Endothelial cell of umbilical vein (primary cell): ENCODE data around the gene LIME1. TPM values are rescaled to one million over a fixed set of nuclear protein-coding genes. Genes with fewer than 3 reads are reported as not detected.

Source experiments
- BruUV-seq: library from RNA; stranded (reverse); fragments of 400-500 nt; replicated peaks from 2 replicates; lab custom pipeline; 2021; lab: Mats Ljungman, UMichigan
- CTCF ChIA-PET: fragments of 300-600, 350-600 bp; sonication (Branson Sonifier 250); formaldehyde crosslinking; loops from one replicate; lab custom pipeline; 2021; ENCODE audit warnings: antibody characterized with exemption, inconsistent platforms; lab: Charles Lee
- POLR2A ChIA-PET: fragments of 300-600, 350-600 bp; sonication (Branson Sonifier 250); formaldehyde crosslinking; loops from one replicate; lab custom pipeline; 2021; ENCODE audit warnings: antibody characterized with exemption, inconsistent platforms; lab: Charles Lee
- DNase-seq: peaks from one replicate; pipeline ENCODE4 v3.0.0-alpha.2; 2011; ENCODE audit warnings: low read depth, low spot score
- FAIRE-seq: peaks from 2 replicates; lab custom pipeline; 2011; peaks lifted over from hg19 to GRCh38; lab: Jason Lieb, UNC
- H2AFZ ChIP-seq: 2 replicates; pipeline ENCODE4 v1.6.0; 2012; ENCODE audit warnings: low read depth, low read length, control low read depth, inconsistent platforms
- H3K27ac ChIP-seq: 2 replicates; pipeline ENCODE4 v1.5.1; 2011; ENCODE audit warnings: low read depth, mild to moderate bottlenecking, control low read depth, low read length, moderate library complexity; ENCODE audit not compliant: insufficient read depth
- H3K27me3 ChIP-seq, 2 experiments: 2 replicates each; pipeline versions ENCODE4 v1.6.0 to v1.6.1; 2011; ENCODE audit warnings: low read length in 2 of 2, mixed read lengths in 1 of 2; ENCODE audit not compliant: control insufficient read depth in 2 of 2, insufficient read depth in 2 of 2
- H3K36me3 ChIP-seq, 2 experiments: 2 replicates in 1 of 2; 3 replicates in 1 of 2; pipeline ENCODE4 v1.5.1; 2011; ENCODE audit warnings: low read length in 2 of 2, mild to moderate bottlenecking in 1 of 2, moderate library complexity in 1 of 2; ENCODE audit not compliant: control insufficient read depth in 2 of 2, insufficient read depth in 2 of 2; ENCODE audit errors: extremely low read depth in 1 of 2
- H3K4me1 ChIP-seq: 3 replicates; pipeline ENCODE4 v1.5.1; 2011; ENCODE audit warnings: mild to moderate bottlenecking, low read length; ENCODE audit not compliant: control insufficient read depth, insufficient read depth; ENCODE audit errors: extremely low read depth
- H3K4me2 ChIP-seq: 2 replicates; pipeline ENCODE4 v1.6.1; 2011; ENCODE audit warnings: low read length, control low read depth, mixed read lengths; ENCODE audit not compliant: insufficient read depth
- H3K4me3 ChIP-seq, 3 experiments: fragments of 200-600 bp in 1 of 3; sonication (generic), shearing (Covaris generic) in 1 of 3; replicated peaks in 1 of 3; 2 replicates each; pipeline ENCODE4 v1.5.1; 2011 to 2016; ENCODE audit warnings: control low read depth in 3 of 3, low read length in 3 of 3, mild to moderate bottlenecking in 2 of 3, inconsistent platforms in 1 of 3, low read depth in 1 of 3, moderate library complexity in 1 of 3; ENCODE audit not compliant: insufficient read depth in 1 of 3
- H3K79me2 ChIP-seq: 2 replicates; pipeline ENCODE4 v1.6.0; 2012; ENCODE audit warnings: low read length, inconsistent platforms; ENCODE audit not compliant: control insufficient read depth, insufficient read depth
- H3K9ac ChIP-seq: replicated peaks from 2 replicates; pipeline ENCODE3; 2011; ENCODE audit warnings: low read length, control low read depth; ENCODE audit not compliant: insufficient read depth; ENCODE audit errors: extremely low read depth
- H3K9me1 ChIP-seq: replicated peaks from 3 replicates; pipeline ENCODE4 v1.6.0; 2011; ENCODE audit warnings: mild to moderate bottlenecking, low read length; ENCODE audit not compliant: control insufficient read depth, insufficient read depth; ENCODE audit errors: extremely low read depth
- H3K9me3 ChIP-seq: replicated peaks from 2 replicates; pipeline ENCODE4 v1.5.1; 2012; ENCODE audit warnings: low read length, inconsistent platforms; ENCODE audit not compliant: control insufficient read depth, insufficient read depth
- H4K20me1 ChIP-seq: replicated peaks from 2 replicates; pipeline ENCODE3; 2011; ENCODE audit warnings: mild to moderate bottlenecking, low read length; ENCODE audit not compliant: control insufficient read depth, insufficient read depth; ENCODE audit errors: extremely low read depth
- EZH2 ChIP-seq: IDR thresholded peaks from 2 replicates; pipeline ENCODE4 v1.6.1; 2012; ENCODE audit warnings: borderline replicate concordance, low read depth, mild to moderate bottlenecking, moderate library complexity, low read length, inconsistent platforms; ENCODE audit not compliant: severe bottlenecking
- FOS ChIP-seq: IDR thresholded peaks from 2 replicates; pipeline ENCODE4 v1.6.1; 2011; ENCODE audit warnings: mild to moderate bottlenecking, low read length, moderate library complexity, borderline replicate concordance; ENCODE audit not compliant: insufficient read depth
- GATA2 ChIP-seq: IDR thresholded peaks from 2 replicates; pipeline ENCODE4 v1.7.0; 2011; ENCODE audit warnings: low read depth, mild to moderate bottlenecking, moderate library complexity, mixed read lengths, low read length; ENCODE audit not compliant: insufficient read length, insufficient read depth
- JUN ChIP-seq: IDR thresholded peaks from 2 replicates; pipeline ENCODE4 v1.6.1; 2011; ENCODE audit warnings: borderline replicate concordance, low read depth; ENCODE audit not compliant: insufficient read length, insufficient read depth
- MYC ChIP-seq: IDR thresholded peaks from one replicate; pipeline ENCODE4 v1.6.1; 2011; ENCODE audit warnings: mild to moderate bottlenecking, low read depth, low read length
- POLR2A ChIP-seq: IDR thresholded peaks from 2 replicates; pipeline ENCODE4 v1.6.1; 2012; ENCODE audit warnings: low read depth, mild to moderate bottlenecking, control low read depth, low read length
- POLR2AphosphoS5 ChIP-seq: IDR thresholded peaks from 2 replicates; pipeline ENCODE4 v1.6.1; 2012; ENCODE audit warnings: low read depth, mild to moderate bottlenecking, control low read depth, low read length, moderate library complexity; ENCODE audit not compliant: insufficient read depth
- dilution Hi-C: fragments of 300-500 bp; cut with MboI; formaldehyde crosslinking; loops from one replicate; pipeline ENCODE4 v1.15.0; 2019; ENCODE audit warnings: low sequenced_read_pairs; ENCODE audit not compliant: extremely low pct_ligation_motif_present
- intact Hi-C: fragments of 100-400 bp; cut with micrococcal nuclease; formaldehyde crosslinking; loops from one replicate; pipeline ENCODE4 v1.10.0; 2022
- polyA plus RNA-seq, 4 experiments: library from polyadenylated mRNA; depleted of rRNA in 3 of 4; stranded (reverse) in 3 of 4; unstranded in 1 of 4; fragments of >200 nt; gene quantifications; 2 replicates each; pipeline versions ENCODE4 v1.2.1 to v1.2.3, GENCODE V29; 2011 to 2012; ENCODE audit warnings: missing spikeins in 1 of 4
- total RNA-seq: library from RNA; stranded (reverse); gene quantifications from 2 replicates; pipeline ENCODE4 v1.2.3, GENCODE V29; 2021
- TF ChIP-seq, protein P1 (sequence below): IDR thresholded peaks from 2 replicates; pipeline ENCODE4 v1.6.1; 2011; ENCODE audit not compliant: insufficient read depth, insufficient read length
- TF ChIP-seq, protein P2 (sequence below), 2 donors: IDR thresholded peaks; 1 replicate in 1 of 2; 2 replicates in 1 of 2; pipeline ENCODE4 v1.5.1; 2011; ENCODE audit warnings: low read length in 2 of 2, mild to moderate bottlenecking in 2 of 2, moderate library complexity in 2 of 2, control low read depth in 1 of 2, inconsistent platforms in 1 of 2, low read depth in 1 of 2; ENCODE audit not compliant: insufficient read depth in 1 of 2; ENCODE audit errors: extremely low read depth in 1 of 2

LIME1 gene
- total and polyA plus RNA-seq, 2 donors (not counting 3 experiments of a cell fraction or from before 2014, with no cell fraction given) = 10.7 to 12.2 TPM

DNA sequence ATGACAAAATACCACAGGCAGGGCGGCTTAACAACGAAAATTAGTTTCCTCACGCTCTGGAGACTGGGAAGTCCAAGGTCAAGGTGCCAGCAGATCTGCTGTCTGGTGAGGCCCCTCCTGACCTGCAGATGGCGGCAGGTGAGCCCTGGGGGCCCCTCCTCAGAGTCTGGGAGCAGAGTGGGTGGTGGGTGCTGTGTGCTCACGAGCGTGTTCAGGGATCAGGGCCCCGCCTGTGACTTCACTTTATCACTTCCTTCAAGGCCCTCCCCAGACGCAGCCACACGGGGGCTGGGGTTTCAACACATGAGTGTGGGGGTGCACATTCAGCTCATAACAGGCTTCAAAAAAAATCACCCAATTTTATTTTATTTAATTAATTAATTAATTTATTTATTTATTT is 42.4 kb downstream of the LIME1 start:
- no peaks in the 10 kb centered on the region for H3K9me3 ChIP-seq
- H3K4me2 ChIP-seq = no peak overlapping the region
- DNase-seq (no peak), FAIRE-seq (no peak)
- dilution Hi-C loops (no loop called here), intact Hi-C loops (no loop called here)
- ChIA-PET POLR2A (no interaction called here), CTCF (interaction anchor here (1.2 to 1.8 kb wide), 4 partner anchors 84 to 202 kb away, joined by 3 to 5 read pairs (median 4); partner anchors contain the start of gene PRPF6)
- no peak overlapping the region for H3K9ac ChIP-seq
- no peak overlapping the region for H3K27ac ChIP-seq
- no peaks in the 10 kb centered on the region for H3K36me3 ChIP-seq
- no peaks in the 10 kb centered on the region for H3K9me1 ChIP-seq
- peaks cover 6% of the 10 kb centered on the region for H3K4me1 ChIP-seq
- no peaks in the 10 kb centered on the region for H4K20me1 ChIP-seq
- no peak overlapping the region for H2AFZ ChIP-seq
- TF ChIP-seq POLR2AphosphoS5 (no peak), POLR2A (no peak), MYC (no peak), FOS (no peak), GATA2 (no peak), JUN (no peak), EZH2 (no peak)
- TF ChIP-seq, protein P1, sequence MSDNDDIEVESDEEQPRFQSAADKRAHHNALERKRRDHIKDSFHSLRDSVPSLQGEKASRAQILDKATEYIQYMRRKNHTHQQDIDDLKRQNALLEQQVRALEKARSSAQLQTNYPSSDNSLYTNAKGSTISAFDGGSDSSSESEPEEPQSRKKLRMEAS = no peak
- TF ChIP-seq, protein P2, sequence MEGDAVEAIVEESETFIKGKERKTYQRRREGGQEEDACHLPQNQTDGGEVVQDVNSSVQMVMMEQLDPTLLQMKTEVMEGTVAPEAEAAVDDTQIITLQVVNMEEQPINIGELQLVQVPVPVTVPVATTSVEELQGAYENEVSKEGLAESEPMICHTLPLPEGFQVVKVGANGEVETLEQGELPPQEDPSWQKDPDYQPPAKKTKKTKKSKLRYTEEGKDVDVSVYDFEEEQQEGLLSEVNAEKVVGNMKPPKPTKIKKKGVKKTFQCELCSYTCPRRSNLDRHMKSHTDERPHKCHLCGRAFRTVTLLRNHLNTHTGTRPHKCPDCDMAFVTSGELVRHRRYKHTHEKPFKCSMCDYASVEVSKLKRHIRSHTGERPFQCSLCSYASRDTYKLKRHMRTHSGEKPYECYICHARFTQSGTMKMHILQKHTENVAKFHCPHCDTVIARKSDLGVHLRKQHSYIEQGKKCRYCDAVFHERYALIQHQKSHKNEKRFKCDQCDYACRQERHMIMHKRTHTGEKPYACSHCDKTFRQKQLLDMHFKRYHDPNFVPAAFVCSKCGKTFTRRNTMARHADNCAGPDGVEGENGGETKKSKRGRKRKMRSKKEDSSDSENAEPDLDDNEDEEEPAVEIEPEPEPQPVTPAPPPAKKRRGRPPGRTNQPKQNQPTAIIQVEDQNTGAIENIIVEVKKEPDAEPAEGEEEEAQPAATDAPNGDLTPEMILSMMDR (IDR thresholded peaks at IDR 0.05; ENCODE audit: extremely low read depth in 1 of 2, insufficient read depth in 1 of 2, low read depth in 1 of 2, low read length in 2 of 2) = no peak
- no TSS peak for BruUV-seq
- no peaks in the 10 kb centered on the region for H3K79me2 ChIP-seq
- H3K27me3 ChIP-seq = no peaks in the 10 kb centered on the region
- no peak overlapping the region for H3K4me3 ChIP-seq
